LNCAP (cell line): ENCODE data around the gene KIAA1217.

Source experiments
- TF ChIP-seq, protein P1 (sequence below): fragments of 450-650 bp; IDR thresholded peaks from 2 replicates; pipeline ENCODE4 v1.5.1; 2017; ENCODE audit warnings: mild to moderate bottlenecking

Gene KIAA1217

DNA sequence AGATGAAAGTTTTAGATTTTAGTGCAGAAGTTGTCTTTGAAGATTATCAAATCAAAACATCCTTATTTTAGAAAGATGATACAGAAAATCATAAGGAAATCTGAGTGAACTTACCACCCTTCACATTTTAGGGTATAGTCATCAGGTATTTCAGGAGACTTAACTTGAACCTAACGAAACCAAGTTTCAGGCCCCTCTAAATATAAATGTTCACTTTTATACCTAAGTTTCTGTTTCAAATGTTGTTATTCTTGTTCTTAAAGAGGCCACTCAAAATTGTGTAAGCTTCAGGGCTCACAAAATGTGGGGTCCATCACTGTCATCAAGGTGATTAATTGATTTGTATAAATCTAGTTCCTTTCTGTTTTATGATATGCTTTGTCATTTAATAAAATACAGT lies 216.2 kb downstream of the KIAA1217 start:
- TF ChIP-seq, protein P1, sequence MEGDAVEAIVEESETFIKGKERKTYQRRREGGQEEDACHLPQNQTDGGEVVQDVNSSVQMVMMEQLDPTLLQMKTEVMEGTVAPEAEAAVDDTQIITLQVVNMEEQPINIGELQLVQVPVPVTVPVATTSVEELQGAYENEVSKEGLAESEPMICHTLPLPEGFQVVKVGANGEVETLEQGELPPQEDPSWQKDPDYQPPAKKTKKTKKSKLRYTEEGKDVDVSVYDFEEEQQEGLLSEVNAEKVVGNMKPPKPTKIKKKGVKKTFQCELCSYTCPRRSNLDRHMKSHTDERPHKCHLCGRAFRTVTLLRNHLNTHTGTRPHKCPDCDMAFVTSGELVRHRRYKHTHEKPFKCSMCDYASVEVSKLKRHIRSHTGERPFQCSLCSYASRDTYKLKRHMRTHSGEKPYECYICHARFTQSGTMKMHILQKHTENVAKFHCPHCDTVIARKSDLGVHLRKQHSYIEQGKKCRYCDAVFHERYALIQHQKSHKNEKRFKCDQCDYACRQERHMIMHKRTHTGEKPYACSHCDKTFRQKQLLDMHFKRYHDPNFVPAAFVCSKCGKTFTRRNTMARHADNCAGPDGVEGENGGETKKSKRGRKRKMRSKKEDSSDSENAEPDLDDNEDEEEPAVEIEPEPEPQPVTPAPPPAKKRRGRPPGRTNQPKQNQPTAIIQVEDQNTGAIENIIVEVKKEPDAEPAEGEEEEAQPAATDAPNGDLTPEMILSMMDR: no peak

DNA sequence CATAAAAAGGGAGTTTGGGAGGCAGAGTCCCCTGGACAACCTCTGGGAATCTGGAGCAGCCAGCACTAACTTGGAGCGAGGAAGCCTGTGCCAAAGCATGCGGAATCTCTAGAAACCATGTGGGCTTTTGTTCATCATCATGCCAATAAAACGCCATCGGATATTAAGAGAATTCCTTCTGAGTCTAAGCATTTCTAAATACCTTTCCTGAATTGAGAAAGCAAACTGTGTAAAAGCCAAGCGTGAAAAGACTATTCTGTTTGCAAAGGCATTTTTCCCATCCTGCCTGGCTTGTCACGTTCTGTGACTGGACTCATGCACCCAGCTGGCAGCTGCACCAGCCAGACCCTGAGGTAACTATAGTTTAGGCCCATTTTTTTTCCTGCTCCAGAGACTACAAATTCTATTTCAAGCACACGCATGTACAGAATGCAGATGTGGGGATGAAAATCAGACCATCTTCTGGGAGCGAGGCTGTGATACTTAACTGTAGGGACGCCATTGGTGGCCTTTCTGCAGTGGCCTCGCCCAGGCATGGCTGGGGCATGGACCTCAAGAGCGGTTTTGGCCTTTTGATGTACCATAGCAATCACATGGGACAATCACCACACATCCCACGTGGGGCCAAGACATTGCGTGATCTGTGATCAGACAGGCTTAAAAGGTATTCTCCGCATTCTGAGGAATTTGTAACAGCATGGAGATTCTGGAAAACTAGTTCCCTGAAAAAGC lies 218.9 kb downstream of the KIAA1217 start:
- TF ChIP-seq, protein P1: no peak

DNA sequence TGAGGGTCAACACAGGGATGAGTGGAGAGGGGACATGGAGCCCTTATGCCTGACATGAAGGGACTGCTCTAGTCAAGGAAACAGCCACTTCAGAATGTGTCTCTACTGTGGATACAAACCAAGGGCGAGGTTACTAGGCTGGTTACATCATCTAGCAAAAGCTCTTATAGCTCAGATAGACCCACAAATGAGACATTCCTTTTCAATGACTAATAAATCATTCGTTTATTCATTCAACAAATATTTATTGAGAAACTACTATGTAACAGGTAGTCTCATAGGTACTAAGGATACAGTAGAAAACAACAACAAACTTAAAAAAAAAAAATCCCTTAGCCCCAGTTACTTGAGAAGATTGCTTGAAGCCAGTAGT lies 219.5 kb downstream of the KIAA1217 start:
- TF ChIP-seq, protein P1: no peak

DNA sequence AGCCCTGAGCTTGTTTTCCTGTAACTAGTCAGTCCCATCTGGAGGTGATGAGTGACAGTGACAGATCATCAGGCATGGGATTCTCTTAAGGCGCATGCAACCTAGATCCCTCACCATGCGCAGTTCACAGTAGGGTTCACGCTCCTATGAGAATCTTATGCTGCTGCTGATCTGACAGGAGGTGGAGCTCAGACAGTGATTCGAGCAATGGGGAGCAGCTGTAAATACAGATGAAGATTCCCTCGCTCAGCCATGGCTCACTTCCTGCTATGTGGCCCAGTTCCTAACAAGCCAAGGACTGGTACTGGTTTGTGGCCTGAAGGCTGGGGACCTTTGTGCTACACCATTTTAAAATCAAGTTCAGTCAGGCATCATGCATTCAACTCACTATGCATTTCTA lies 221.7 kb downstream of the KIAA1217 start:
- TF ChIP-seq, protein P1: no peak

DNA sequence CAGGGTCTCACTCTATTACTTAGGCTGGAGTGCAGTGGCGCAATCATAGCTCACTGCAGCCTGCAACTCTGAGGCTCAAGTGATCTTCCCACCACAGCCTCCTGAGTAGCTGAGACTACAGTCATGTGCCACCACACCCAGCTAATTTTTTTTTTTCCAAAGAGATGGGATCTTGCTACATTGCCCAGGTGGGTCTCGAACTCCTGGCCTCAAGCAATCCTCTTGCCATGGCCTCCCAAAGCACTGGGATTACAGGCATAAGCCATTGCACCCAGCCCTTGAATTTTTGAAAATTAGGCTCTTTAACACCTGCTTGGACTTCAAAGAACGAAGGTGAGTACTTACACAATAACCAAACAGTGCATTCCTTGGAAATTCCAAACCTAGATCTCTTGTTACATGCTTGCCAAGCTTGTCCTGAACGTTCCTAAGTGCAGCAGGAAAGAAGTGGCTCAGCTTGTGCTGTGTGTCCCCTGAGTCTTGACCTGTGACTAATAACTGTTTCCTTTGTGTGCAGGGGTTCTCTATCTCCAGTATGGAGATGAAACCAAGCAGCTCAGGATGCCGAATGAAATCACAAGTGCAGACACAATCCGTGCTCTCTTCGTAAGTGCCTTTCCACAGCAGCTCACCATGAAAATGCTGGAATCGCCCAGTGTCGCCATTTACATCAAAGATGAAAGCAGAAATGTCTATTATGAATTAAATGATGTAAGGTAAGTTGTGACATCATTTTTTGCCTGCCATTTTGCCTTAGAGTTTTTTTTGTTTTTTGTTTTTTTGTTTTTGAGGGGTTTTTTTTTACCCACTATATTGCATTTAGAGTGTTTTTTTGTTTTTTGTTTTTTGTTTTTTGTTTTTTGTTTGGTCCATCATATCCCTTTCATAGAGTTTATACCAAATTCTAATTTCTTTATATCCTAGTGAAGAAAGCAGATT lies 223.8 kb downstream of the KIAA1217 start:
- TF ChIP-seq, protein P1: no peak

DNA sequence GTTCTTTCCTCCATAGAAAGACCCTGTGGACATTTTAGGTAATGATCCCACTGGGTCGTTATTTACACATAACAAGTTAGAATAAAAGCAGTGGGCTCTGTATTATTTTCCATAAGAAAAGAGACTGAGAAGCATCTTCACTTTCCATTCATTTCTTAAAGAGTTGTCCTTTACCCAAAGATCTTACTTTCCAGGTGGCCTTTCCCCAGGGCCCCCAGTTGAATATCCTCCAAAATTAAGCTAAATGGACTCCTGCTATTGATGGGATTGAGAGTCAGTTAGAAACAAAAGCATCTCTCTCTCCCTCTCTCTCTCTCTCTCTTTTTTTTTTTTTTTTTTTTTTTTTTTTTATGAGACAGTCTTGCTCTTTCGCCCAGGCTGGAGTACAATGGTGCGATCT lies 224.8 kb downstream of the KIAA1217 start:
- TF ChIP-seq, protein P1: no peak

DNA sequence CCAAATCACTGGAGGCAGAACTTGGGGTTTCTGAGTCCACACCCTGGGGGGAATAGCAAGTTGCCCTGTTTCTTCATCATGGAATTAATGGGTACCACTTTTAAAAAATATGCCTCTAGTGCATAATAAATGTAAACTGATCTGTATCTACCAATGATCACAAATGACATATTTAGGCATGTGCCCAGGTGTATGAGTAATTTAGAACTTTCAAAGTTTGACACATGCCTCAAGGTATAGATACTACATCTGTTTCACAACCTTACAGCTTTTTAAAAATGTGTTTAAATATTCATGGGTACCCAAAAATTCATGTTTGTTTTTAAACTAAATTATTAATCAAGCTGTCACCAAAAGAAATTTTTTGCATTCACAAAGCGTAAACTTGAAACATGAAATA lies 226.0 kb downstream of the KIAA1217 start:
- TF ChIP-seq, protein P1: no peak
